Colon (tissue), 2 donors: ENCODE data around the gene C16orf78.
"Not testable (repeated sequence)": the region's sequence is repeated elsewhere in the genome, so short reads cannot be mapped to it uniquely, and the experiment has no call there.

Source experiments
- FAIRE-seq: peaks from 2 replicates; lab custom pipeline; 2012; peaks lifted over from hg19 to GRCh38; lab: Jason Lieb, UNC
- donor health status: control.
- donor health status: control.

The C16orf78 gene

GRCh38 chr16:49349446-49350168 lies 24.0 kb upstream of the C16orf78 start:
- no peak for FAIRE-seq

- no peak for FAIRE-seq
Observed at GRCh38 chr16:49350265-49351095, 23.1 kb upstream of the C16orf78 start.

- FAIRE-seq = no peak
Observed at GRCh38 chr16:49351096-49351487, 22.5 kb upstream of the C16orf78 start.

- no peak for FAIRE-seq
Observed at GRCh38 chr16:49352892-49353291, 20.7 kb upstream of the C16orf78 start.

- no peak for FAIRE-seq
Observed at GRCh38 chr16:49353680-49354079, 19.9 kb upstream of the C16orf78 start.

GRCh38 chr16:49354101-49354500 lies 19.5 kb upstream of the C16orf78 start:
- no peak for FAIRE-seq

GRCh38 chr16:49354991-49355390 lies 18.6 kb upstream of the C16orf78 start:
- FAIRE-seq = no peak

- FAIRE-seq = no peak
Observed at GRCh38 chr16:49355933-49356665, 17.5 kb upstream of the C16orf78 start.

- no peak for FAIRE-seq
Observed at GRCh38 chr16:49356728-49357488, 16.7 kb upstream of the C16orf78 start.

- FAIRE-seq = no peak
Observed at GRCh38 chr16:49359591-49359990, 14.0 kb upstream of the C16orf78 start.

- FAIRE-seq = not testable (repeated sequence)
Observed at GRCh38 chr16:49361731-49362130, 11.9 kb upstream of the C16orf78 start.

GRCh38 chr16:49362230-49362629 lies 11.4 kb upstream of the C16orf78 start:
- FAIRE-seq = no peak

GRCh38 chr16:49365711-49366509 lies 7.7 kb upstream of the C16orf78 start:
- no peak for FAIRE-seq

GRCh38 chr16:49366669-49367068 lies 6.9 kb upstream of the C16orf78 start:
- FAIRE-seq = no peak

GRCh38 chr16:49369651-49370611 lies 3.7 kb upstream of the C16orf78 start:
- FAIRE-seq = no peak

GRCh38 chr16:49376206-49376605 lies 2.6 kb downstream of the C16orf78 start:
- no peak for FAIRE-seq

- no peak for FAIRE-seq
Observed at GRCh38 chr16:49377196-49377755, 3.7 kb downstream of the C16orf78 start.

GRCh38 chr16:49378238-49378637 lies 4.6 kb downstream of the C16orf78 start:
- FAIRE-seq = no peak

- no peak for FAIRE-seq
Observed at GRCh38 chr16:49378816-49379215, 5.2 kb downstream of the C16orf78 start.

GRCh38 chr16:49382916-49383315 lies 9.3 kb downstream of the C16orf78 start:
- FAIRE-seq = no peak
